HepG2 (cell line): ENCODE data around the gene PDS5B. TPM values are rescaled to one million over a fixed set of nuclear protein-coding genes. Genes with fewer than 3 reads are reported as not detected.

Experiments used
- ATAC-seq: fragments of 200-7000 bp; cut with Tn5 transposase; 3 replicates; pipeline ENCODE4 v1.9.1; 2020; ENCODE audit warnings: mild to moderate bottlenecking, moderate library complexity
- BruUV-seq: library from RNA; stranded (reverse); fragments of 400-500 nt; replicated peaks from 2 replicates; lab custom pipeline; 2021; lab: Mats Ljungman, UMichigan
- CTCF ChIA-PET: fragments of 300-600 bp; formaldehyde crosslinking; extraction: SDS; loops from one replicate; lab custom pipeline; 2021; ENCODE audit warnings: low total read pairs, inconsistent platforms, low intra/inter-chr PET ratio; lab: Yijun Ruan, JAX
- POLR2A ChIA-PET: fragments of 350-600 bp; sonication (Branson Sonifier 250); formaldehyde crosslinking; loops from one replicate; lab custom pipeline; 2020; ENCODE audit warnings: antibody characterized with exemption, inconsistent platforms; lab: Yijun Ruan, JAX
- DNase-seq: peaks from one replicate; pipeline ENCODE4 v3.0.0-alpha.2; 2015; ENCODE audit warnings: low spot score
- FAIRE-seq: peaks from 3 replicates; lab custom pipeline; 2011; peaks lifted over from hg19 to GRCh38; lab: Jason Lieb, UNC
- H2AFZ ChIP-seq: one replicate; pipeline ENCODE4 v1.6.1; 2011; ENCODE audit warnings: low read length, inconsistent platforms
- H3K27ac ChIP-seq: fragments of 300-600 bp; 3 replicates; pipeline ENCODE4 v1.8.0; 2011; ENCODE audit warnings: mixed run types, mild to moderate bottlenecking, mixed read lengths, low read length, inconsistent platforms; ENCODE audit not compliant: insufficient read depth; ENCODE audit errors: extremely low read length
- H3K27me3 ChIP-seq, 2 experiments: fragments of 200-600 bp in 1 of 2; 2 replicates in 1 of 2; 3 replicates in 1 of 2; pipeline versions ENCODE4 v1.6.0 to v1.8.0; 2011; ENCODE audit warnings: low read length in 2 of 2, mild to moderate bottlenecking in 2 of 2, moderate library complexity in 2 of 2, inconsistent platforms in 1 of 2; ENCODE audit not compliant: insufficient read depth in 2 of 2, control insufficient read depth in 1 of 2
- H3K36me3 ChIP-seq, 2 experiments: fragments of 200-600 bp in 1 of 2; replicated peaks in 1 of 2; 2 replicates in 1 of 2; 3 replicates in 1 of 2; pipeline versions ENCODE4 v1.5.1 to v1.8.0; 2011; ENCODE audit warnings: low read length in 2 of 2, inconsistent platforms in 1 of 2; ENCODE audit not compliant: insufficient read depth in 2 of 2, control insufficient read depth in 1 of 2
- H3K4me1 ChIP-seq: 2 replicates; pipeline ENCODE4 v1.5.1; 2012; ENCODE audit warnings: low read length, inconsistent platforms; ENCODE audit not compliant: insufficient read depth
- H3K4me2 ChIP-seq: 2 replicates; pipeline ENCODE4 v1.6.0; 2011; ENCODE audit warnings: low read depth, low read length, inconsistent platforms
- H3K4me3 ChIP-seq, 3 experiments: fragments of 200-600 bp in 1 of 3; sonication (generic), shearing (Covaris generic) in 1 of 3; replicated peaks in 1 of 3; 2 replicates each; pipeline ENCODE4 v1.5.1; 2011 to 2016; ENCODE audit warnings: low read length in 3 of 3, inconsistent platforms in 2 of 3, low read depth in 2 of 3, mild to moderate bottlenecking in 2 of 3, control low read depth in 1 of 3, mixed read lengths in 1 of 3; ENCODE audit not compliant: insufficient read depth in 1 of 3
- H3K79me2 ChIP-seq: one replicate; pipeline ENCODE4 v1.6.1; 2011; ENCODE audit warnings: low read length, inconsistent platforms; ENCODE audit not compliant: insufficient read depth
- H3K9ac ChIP-seq: 2 replicates; pipeline ENCODE4 v1.6.0; 2011; ENCODE audit warnings: mild to moderate bottlenecking, low read depth, low read length, inconsistent platforms; ENCODE audit not compliant: insufficient read depth
- H3K9me3 ChIP-seq: 2 replicates; pipeline ENCODE4 v1.5.1; 2012; ENCODE audit warnings: mild to moderate bottlenecking, low read length
- H4K20me1 ChIP-seq: 2 replicates; pipeline ENCODE4 v1.6.0; 2011; ENCODE audit warnings: inconsistent platforms, mild to moderate bottlenecking, low read length, moderate library complexity; ENCODE audit not compliant: insufficient read depth
- ATF1 ChIP-seq: IDR thresholded peaks from 2 replicates; pipeline ENCODE4 v1.6.1; 2016; ENCODE audit warnings: mild to moderate bottlenecking, control low read depth
- CENPBD1 ChIP-seq: sonication (generic); formaldehyde crosslinking; IDR thresholded peaks from 2 replicates; pipeline ENCODE4 v1.8.0; 2022; ENCODE audit warnings: missing genetic modification reagents, low read depth, mild to moderate bottlenecking, borderline replicate concordance
- CHCHD3 ChIP-seq: sonication (generic); formaldehyde crosslinking; IDR thresholded peaks from 2 replicates; pipeline ENCODE4 v1.8.0; 2022; ENCODE audit warnings: mild to moderate bottlenecking, missing genetic modification reagents, moderate library complexity
- FOSL1 ChIP-seq: sonication (generic); formaldehyde crosslinking; IDR thresholded peaks from 2 replicates; pipeline ENCODE4 v1.9.0; 2021; ENCODE audit warnings: missing genetic modification reagents, borderline replicate concordance
- FOXO1 ChIP-seq: sonication (generic); formaldehyde crosslinking; IDR thresholded peaks from 2 replicates; pipeline ENCODE4 v1.4.0; 2020; ENCODE audit warnings: missing genetic modification reagents
- IRF2 ChIP-seq: IDR thresholded peaks from 2 replicates; pipeline ENCODE4 v1.6.1; 2018; ENCODE audit warnings: missing genetic modification reagents, missing compliant biosample characterization
- KAT2B ChIP-seq: fragments of 150-350 bp; IDR thresholded peaks from 2 replicates; pipeline ENCODE4 v1.6.1; 2014; ENCODE audit warnings: low read depth, low read length, borderline replicate concordance
- NFE2 ChIP-seq: sonication (generic); formaldehyde crosslinking; IDR thresholded peaks from 2 replicates; pipeline ENCODE4 v1.4.0; 2020; ENCODE audit warnings: missing genetic modification reagents
- POLR2AphosphoS5 ChIP-seq: IDR thresholded peaks from 2 replicates; pipeline ENCODE4 v1.6.1; 2012; ENCODE audit warnings: low read depth, low read length
- RXRB ChIP-seq: IDR thresholded peaks from 2 replicates; pipeline ENCODE4 v1.6.1; 2016; ENCODE audit warnings: borderline replicate concordance, missing genetic modification reagents, missing compliant biosample characterization
- ZNF724P ChIP-seq: sonication (generic); formaldehyde crosslinking; IDR thresholded peaks from 2 replicates; pipeline ENCODE4 v1.8.0; 2022; ENCODE audit warnings: missing genetic modification reagents, borderline replicate concordance
- WGBS: methylation state at CpG from one replicate; pipeline ENCODE4 v1.1.6; 2017; ENCODE audit warnings: low lambda C conversion rate; 5-methylcytosine and 5-hydroxymethylcytosine counted together
- in situ Hi-C: cut with HindIII; loops from 2 replicates; pipeline ENCODE4 v1.10.0; 2017; ENCODE audit warnings: low pct_unique_long_range_greater_than_20kb; ENCODE audit not compliant: extremely low pct_ligation_motif_present
- intact Hi-C: fragments of 100-400 bp; cut with micrococcal nuclease; formaldehyde crosslinking; loops from one replicate; pipeline ENCODE4 v1.10.0; 2022; ENCODE audit not compliant: unreplicated experiment
- polyA plus RNA-seq, 8 experiments: library from polyadenylated mRNA; depleted of rRNA in 3 of 8; stranded (reverse) in 7 of 8; unstranded in 1 of 8; fragments of >200 nt; fragmentation: Illumina TruSeq in 4 of 8; extraction: Trizol in 4 of 8; gene quantifications; 2 replicates each; pipeline versions ENCODE4 v1.2.1 to v1.2.3, GENCODE V29; 2011 to 2016; ENCODE audit warnings: low read depth in 4 of 8, missing spikeins in 1 of 8, mixed read lengths in 1 of 8; ENCODE audit not compliant: insufficient read depth in 1 of 8
- total RNA-seq, 5 experiments: library from RNA; depleted of rRNA; stranded (reverse); fragments of >200 nt; fragmentation: Illumina TruSeq; extraction: Trizol; gene quantifications; 2 replicates each; pipeline ENCODE4 v1.2.3, GENCODE V29; 2016; ENCODE audit warnings: low read depth in 1 of 5

PDS5B gene
- total and polyA plus RNA-seq, 2 of the 13 experiments (the other 11 are each of a cell fraction or from before 2014, with no cell fraction given) = 5.8 to 24.6 TPM

- H3K36me3 ChIP-seq = peaks cover 0 to 10% of the 10 kb centered on the region in 2 experiments; a peak in 1 of 5 replicates
- in situ Hi-C loops = no loop called here
- over 99% methylated on average over 4 of the region's 4 CpGs for WGBS
- H3K4me3 ChIP-seq = no peak overlapping the region
- H2AFZ ChIP-seq = no peak overlapping the region
- no peaks in the 10 kb centered on the region for H4K20me1 ChIP-seq
- BruUV-seq = no TSS peak
- FAIRE-seq = no peak
- no peak overlapping the region for H3K4me2 ChIP-seq
- H3K27me3 ChIP-seq = no peaks in the 10 kb centered on the region
- H3K9ac ChIP-seq = no peak overlapping the region
- POLR2A ChIA-PET = no interaction called here
- CTCF ChIA-PET = no interaction called here
- TF ChIP-seq ATF1 (CRISPR knock-in tag) = no peak
- no peak for TF ChIP-seq KAT2B
- TF ChIP-seq POLR2AphosphoS5 = no peak
- TF ChIP-seq FOSL1 = no peak
- no peak for TF ChIP-seq ZNF724P (CRISPR knock-in tag)
- TF ChIP-seq NFE2 (CRISPR knock-in tag) = no peak
- TF ChIP-seq FOXO1 (CRISPR knock-in tag) = no peak
- no peak for TF ChIP-seq RXRB
- TF ChIP-seq CENPBD1 (CRISPR knock-in tag) = no peak
- TF ChIP-seq CHCHD3 (CRISPR knock-in tag) = no peak
- no peak for TF ChIP-seq IRF2 (CRISPR knock-in tag)
- TF ChIP-seq, all 625 proteins: peak for 0
- DNase-seq (no peak), ATAC-seq (no peak)
- Histone ChIP-seq H3K27ac (no peak overlapping the region), H3K4me1 (peaks cover 5% of the 10 kb centered on the region; the same call in 1 of the 2 replicates), H3K9me3 (no peaks in the 10 kb centered on the region), H3K79me2 (no peaks in the 10 kb centered on the region)
- intact Hi-C loops = no loop called here
Measured at GRCh38 chr13:32752311-32752710, 166.1 kb downstream of the PDS5B start.
